GM13976 (cell line): ENCODE data around the gene ZG16B.

ENCODE experiments used
- DNase-seq: peaks from one replicate; pipeline ENCODE4 v3.0.0; 2012; ENCODE audit warnings: low spot score
- in situ Hi-C: fragments of 300-500 bp; cut with MboI; formaldehyde crosslinking; loops from one replicate; pipeline ENCODE4 v1.12.0; 2022; ENCODE audit warnings: low sequenced_read_pairs, mixed read lengths, inconsistent platforms; ENCODE audit not compliant: unreplicated experiment
- TF ChIP-seq, protein P1 (sequence below): IDR thresholded peaks from 2 replicates; pipeline ENCODE4 v1.5.1; 2012; ENCODE audit warnings: borderline replicate concordance, mild to moderate bottlenecking; ENCODE audit not compliant: insufficient read depth; ENCODE audit errors: extremely low read depth, missing control alignments, control extremely low read depth

Gene ZG16B

DNA sequence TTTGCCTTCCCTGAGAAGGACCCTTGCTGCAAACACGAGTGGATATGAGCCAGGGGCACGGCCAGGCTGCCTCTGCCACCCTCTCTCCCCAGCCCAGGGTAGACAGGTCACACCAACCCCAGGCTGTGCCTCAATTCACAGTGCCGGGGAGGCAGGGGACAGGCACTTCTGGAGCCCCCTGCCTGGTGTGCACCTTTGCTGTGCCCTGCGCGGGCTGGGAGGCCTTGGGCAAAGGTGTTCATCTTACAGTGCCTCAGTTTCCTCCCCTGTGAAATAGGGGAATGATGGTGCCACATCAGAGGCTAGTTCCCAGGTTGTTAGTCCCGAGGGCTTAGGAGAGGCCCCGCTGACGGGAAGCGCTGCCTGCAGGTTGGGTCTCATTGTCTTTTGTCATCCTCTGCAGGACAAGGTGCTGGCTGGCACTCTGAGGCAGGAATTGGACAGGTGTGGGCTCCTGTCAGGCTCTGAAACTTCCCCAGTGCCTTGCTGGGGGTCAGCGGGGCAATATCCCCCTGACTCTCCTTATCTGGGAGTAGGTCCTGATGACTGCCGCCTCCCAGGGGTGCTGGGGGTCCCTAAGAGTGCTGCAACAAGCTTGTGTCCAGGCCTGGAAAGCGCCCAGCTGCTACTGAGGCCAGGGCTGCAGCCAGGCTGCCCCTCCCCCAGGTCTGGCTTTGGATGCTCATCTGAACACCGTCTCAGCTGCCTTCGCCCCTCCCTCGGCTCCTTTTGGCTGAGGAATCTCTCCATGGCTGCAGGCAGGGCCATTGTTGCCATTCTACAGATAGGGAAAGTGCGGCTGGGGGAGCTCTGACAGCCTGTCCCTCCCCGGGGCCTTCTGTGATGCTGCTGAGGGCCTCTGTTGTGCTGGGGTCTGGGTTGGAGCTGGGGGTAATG is 9.9 kb upstream of the ZG16B start:
- TF ChIP-seq, protein P1, sequence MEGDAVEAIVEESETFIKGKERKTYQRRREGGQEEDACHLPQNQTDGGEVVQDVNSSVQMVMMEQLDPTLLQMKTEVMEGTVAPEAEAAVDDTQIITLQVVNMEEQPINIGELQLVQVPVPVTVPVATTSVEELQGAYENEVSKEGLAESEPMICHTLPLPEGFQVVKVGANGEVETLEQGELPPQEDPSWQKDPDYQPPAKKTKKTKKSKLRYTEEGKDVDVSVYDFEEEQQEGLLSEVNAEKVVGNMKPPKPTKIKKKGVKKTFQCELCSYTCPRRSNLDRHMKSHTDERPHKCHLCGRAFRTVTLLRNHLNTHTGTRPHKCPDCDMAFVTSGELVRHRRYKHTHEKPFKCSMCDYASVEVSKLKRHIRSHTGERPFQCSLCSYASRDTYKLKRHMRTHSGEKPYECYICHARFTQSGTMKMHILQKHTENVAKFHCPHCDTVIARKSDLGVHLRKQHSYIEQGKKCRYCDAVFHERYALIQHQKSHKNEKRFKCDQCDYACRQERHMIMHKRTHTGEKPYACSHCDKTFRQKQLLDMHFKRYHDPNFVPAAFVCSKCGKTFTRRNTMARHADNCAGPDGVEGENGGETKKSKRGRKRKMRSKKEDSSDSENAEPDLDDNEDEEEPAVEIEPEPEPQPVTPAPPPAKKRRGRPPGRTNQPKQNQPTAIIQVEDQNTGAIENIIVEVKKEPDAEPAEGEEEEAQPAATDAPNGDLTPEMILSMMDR = no peak
- in situ Hi-C loops = no loop called here
- DNase-seq = no peak

DNA sequence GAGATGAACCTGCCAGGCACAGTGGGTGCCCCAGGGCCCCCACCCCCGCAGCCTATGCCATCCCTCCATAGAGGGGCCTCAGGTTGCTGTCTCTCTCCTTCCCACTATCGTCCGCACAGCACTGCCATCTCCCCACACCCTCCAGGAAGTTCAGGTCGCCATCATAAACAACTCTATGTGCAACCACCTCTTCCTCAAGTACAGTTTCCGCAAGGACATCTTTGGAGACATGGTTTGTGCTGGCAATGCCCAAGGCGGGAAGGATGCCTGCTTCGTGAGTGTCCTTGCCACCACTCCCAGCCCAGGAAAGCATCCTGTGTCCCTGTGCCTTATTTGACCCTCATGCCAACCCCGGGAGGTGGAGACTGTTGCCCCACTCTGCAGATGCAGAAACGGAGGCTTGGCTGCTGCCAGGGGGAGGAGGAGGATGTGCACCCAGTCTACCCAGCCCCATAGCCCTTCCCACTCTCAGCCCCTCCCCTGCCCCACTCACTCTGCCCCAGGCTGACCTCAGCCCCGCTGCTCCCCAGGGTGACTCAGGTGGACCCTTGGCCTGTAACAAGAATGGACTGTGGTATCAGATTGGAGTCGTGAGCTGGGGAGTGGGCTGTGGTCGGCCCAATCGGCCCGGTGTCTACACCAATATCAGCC is 9.1 kb upstream of the ZG16B start:
- TF ChIP-seq, protein P1 = no peak
- in situ Hi-C loops = no loop called here
- no peak for DNase-seq

DNA sequence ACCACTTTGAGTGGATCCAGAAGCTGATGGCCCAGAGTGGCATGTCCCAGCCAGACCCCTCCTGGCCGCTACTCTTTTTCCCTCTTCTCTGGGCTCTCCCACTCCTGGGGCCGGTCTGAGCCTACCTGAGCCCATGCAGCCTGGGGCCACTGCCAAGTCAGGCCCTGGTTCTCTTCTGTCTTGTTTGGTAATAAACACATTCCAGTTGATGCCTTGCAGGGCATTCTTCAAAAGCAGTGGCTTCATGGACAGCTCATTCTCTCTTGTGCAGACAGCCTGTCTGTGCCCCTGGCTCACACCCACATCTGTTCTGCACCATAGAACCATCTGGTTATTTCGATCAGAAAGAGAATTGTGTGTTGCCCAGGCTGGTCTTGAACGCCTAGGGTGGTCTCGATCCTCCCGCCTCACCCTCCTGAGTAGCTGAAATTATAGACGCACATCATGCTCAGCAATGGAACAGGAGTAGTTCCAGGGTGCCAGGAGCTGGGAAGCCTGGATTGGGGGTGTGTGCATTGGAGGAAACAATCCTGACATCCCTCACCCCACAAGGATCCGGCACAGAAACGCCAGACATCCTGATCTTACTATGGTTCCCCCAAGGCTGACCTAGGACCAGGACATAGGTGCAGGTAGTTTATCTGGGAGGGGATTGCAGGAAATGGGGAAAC is 8.5 kb upstream of the ZG16B start:
- in situ Hi-C loops = no loop called here
- TF ChIP-seq, protein P1 = no peak
- no peak for DNase-seq

DNA sequence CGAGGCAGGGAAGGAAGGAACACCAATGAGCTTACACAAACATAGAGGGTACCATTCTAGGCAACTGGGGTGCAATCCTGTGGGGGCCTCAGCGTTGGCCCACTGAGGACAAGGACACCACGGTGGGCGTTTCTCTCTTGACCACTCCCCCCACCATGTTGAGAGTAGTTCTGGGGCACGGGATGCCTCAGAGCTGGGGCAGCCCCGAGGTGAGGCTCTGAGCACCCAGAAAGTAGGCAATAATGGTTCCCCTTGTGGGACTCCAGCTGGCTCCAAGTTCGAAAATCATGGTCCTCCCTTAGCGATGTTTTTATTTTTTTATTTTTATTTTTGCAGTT is 8.0 kb upstream of the ZG16B start:
- in situ Hi-C loops = no loop called here
- DNase-seq = no peak
- TF ChIP-seq, protein P1 = no peak

DNA sequence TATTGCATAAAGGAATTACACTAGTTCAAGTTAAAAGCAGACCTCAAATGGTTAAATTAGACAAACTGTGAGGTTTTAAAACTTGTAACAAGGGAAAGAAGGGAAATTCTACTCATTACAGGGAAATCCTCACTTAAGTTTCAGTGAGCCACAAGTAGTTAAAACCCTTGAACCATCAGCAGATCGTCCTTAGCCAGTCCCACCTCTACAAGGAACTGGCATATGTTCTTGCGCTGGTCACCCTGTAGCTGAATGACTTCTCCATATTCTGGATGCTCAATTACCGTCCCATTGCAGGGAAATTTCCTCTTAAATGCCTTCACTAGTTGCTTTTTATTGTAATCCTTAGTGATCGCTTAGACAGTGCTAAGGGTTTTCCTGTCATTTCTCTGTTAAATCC is 7.6 kb upstream of the ZG16B start:
- in situ Hi-C loops = no loop called here
- TF ChIP-seq, protein P1 = no peak
- DNase-seq = no peak

DNA sequence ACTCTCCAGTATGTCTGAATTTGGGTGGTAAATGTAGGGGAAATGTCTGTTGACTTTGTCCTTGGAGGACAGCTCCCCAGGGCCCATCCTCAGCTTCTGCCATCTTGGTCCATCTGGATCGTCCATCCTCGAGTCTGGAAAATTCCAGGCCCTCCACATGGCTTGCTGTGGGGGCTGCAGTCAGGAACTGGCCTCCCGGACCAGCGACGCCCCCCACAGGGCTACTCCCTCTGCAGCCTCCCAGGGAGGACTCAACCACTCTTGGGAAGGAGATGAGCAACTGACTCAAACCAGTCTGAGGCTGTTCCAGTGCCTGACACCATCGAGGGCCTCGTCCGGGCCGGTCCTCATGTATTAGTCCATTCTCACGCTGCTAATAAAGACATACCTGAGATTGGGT is 5.5 kb upstream of the ZG16B start:
- TF ChIP-seq, protein P1 = no peak
- in situ Hi-C loops = no loop called here

More for the DNA sequence above, 5.5 kb upstream of the ZG16B start:
- DNase-seq = no peak
